ENCODE data around the gene KIDINS220.

The KIDINS220 gene

DNA sequence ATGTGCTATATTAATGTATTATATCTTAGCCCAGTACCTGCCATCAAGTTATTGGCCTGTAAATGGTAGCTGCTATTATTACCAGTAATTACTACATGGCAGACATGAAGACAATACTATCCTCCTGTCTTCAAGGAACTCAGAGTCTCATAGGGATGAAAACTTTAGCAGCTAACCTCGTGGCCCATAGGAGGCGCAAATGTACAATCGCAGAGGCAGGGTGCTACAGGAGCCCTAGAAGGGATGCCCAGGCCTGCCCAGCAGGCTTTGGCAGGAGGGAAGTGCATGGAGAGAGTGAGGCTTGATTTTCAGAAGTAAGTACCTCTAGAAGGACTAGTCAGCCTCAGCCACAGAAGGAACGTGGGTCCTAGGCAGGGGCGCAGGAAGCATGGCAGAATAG lies 44.7 kb upstream of the KIDINS220 start:
- Histone ChIP-seq H3K36me3 (peaks cover 18% of the 10 kb centered on the region), H3K27me3 (ENCODE audit: insufficient read depth, low read depth, severe bottlenecking) (no peaks in the 10 kb centered on the region), H3K27ac (no peak overlapping the region), H3K4me3 (ENCODE audit: low read depth, low read length) (no peak overlapping the region), H3K9me3 (ENCODE audit: severe bottlenecking) (no peaks in the 10 kb centered on the region)
- DNase-seq, result peak; percentile 32
- TF ChIP-seq, protein P1, sequence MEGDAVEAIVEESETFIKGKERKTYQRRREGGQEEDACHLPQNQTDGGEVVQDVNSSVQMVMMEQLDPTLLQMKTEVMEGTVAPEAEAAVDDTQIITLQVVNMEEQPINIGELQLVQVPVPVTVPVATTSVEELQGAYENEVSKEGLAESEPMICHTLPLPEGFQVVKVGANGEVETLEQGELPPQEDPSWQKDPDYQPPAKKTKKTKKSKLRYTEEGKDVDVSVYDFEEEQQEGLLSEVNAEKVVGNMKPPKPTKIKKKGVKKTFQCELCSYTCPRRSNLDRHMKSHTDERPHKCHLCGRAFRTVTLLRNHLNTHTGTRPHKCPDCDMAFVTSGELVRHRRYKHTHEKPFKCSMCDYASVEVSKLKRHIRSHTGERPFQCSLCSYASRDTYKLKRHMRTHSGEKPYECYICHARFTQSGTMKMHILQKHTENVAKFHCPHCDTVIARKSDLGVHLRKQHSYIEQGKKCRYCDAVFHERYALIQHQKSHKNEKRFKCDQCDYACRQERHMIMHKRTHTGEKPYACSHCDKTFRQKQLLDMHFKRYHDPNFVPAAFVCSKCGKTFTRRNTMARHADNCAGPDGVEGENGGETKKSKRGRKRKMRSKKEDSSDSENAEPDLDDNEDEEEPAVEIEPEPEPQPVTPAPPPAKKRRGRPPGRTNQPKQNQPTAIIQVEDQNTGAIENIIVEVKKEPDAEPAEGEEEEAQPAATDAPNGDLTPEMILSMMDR (IDR thresholded peaks at IDR 0.05; ENCODE audit: low read depth, low read length), result peak; percentile 48; the same call in 1 of the 2 replicates

DNA sequence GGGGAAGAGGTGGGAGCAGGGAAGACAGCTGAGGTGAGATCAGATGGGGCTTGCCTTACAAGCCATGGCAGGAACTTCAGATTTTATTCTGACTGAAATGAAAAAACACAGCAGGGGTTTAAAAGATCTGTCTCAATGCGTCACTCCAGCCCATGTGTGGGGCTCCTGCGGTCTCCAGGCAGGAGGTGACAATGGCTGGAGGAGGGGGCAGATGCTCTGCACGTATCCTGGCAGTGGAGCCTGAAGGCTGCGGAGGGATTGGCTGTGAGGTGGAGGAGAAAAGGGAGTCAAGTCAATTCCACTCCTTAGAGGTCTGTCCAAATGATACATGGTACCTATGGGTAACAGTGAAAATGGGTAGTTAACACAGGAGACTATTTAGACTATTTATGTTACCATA lies 40.5 kb upstream of the KIDINS220 start:
- Histone ChIP-seq H3K27ac (no peak overlapping the region), H3K36me3 (peaks cover 27% of the 10 kb centered on the region), H3K4me3 (ENCODE audit: low read depth, low read length) (no peak overlapping the region), H3K27me3 (ENCODE audit: insufficient read depth, low read depth, severe bottlenecking) (no peaks in the 10 kb centered on the region), H3K9me3 (ENCODE audit: severe bottlenecking) (no peaks in the 10 kb centered on the region)
- TF ChIP-seq, protein P1 (IDR thresholded peaks at IDR 0.05; ENCODE audit: low read depth, low read length), result no peak
- no peak for DNase-seq

DNA sequence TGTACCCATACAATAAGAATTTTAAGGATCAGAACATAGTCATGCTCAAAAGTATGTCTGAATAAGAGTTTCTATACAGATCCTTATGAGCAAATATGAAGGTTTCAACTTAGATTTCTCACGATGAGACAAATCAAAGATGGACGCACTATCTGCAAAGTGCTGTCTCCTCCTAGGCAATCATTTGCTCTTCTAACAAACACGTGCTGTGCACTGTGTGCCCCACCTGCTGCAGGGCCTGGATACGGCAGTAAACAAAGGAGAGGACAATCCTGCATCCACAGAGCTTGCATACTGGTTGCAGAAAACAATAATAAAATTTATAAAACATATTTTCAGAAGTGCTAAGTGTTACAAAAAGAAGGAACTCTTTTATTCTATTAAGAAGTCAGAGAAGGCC lies 39.9 kb upstream of the KIDINS220 start:
- H3K27me3 ChIP-seq (ENCODE audit: insufficient read depth, low read depth, severe bottlenecking), result no peaks in the 10 kb centered on the region
- H3K4me3 ChIP-seq (ENCODE audit: low read depth, low read length), result no peak overlapping the region
- DNase-seq, result no peak
- peaks cover 27% of the 10 kb centered on the region for H3K36me3 ChIP-seq
- H3K9me3 ChIP-seq (ENCODE audit: severe bottlenecking), result no peaks in the 10 kb centered on the region
- TF ChIP-seq, protein P1 (IDR thresholded peaks at IDR 0.05; ENCODE audit: low read depth, low read length), result no peak
- H3K27ac ChIP-seq, result no peak overlapping the region

DNA sequence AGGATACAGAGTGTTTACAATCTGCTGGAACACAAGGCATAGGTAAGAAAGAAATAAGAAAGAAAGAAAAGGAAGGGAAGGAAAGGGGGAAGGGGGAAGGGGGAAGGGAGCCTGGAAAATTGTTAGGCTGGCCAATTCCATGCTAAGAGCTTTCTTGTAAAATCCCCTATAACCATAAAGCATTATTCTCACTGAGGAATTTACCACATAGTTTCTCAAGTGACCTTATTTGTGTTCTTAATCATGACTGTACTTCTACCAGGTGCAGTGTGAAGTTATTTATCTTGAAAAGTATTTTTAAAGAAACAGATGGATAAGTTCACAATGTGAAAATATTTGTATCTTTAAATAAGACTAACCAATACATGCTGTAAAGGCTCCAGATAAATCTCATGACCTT lies 39.2 kb upstream of the KIDINS220 start:
- Histone ChIP-seq H3K27ac (no peak overlapping the region), H3K36me3 (peaks cover 21% of the 10 kb centered on the region), H3K27me3 (ENCODE audit: insufficient read depth, low read depth, severe bottlenecking) (no peaks in the 10 kb centered on the region), H3K9me3 (ENCODE audit: severe bottlenecking) (no peaks in the 10 kb centered on the region), H3K4me3 (ENCODE audit: low read depth, low read length) (no peak overlapping the region)
- DNase-seq, result no peak
- TF ChIP-seq, protein P1 (IDR thresholded peaks at IDR 0.05; ENCODE audit: low read depth, low read length), result no peak

DNA sequence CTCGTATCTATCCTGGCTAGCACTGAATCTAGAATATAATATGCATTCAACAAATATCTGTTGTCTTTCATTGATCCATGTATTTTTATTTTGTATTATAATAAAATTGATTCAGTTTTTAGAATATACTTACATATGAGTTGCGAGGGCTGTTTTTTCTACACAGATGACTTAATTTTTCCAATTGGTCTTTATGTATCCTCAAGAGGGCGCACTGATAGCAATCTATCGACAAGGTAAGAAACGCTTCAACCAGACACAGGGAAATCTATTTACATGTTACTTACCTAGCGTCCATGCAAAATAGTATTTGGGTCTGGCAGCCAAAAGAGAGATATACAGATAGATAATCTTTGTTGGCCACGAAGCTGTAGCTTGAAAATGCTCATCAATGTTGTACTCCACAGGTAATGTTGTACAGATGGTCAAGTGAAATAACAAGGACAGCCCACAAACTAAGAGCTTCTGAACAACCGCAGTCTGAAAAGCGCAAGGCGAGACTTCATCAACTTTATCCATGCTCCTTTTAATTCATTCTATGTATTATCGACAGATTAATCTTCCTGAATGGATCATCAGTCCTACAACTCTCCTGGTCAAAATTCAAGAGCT lies 35.5 kb upstream of the KIDINS220 start:
- Histone ChIP-seq H3K36me3 (peaks cover 18% of the 10 kb centered on the region), H3K27ac (no peak overlapping the region), H3K9me3 (ENCODE audit: severe bottlenecking) (no peaks in the 10 kb centered on the region), H3K4me3 (ENCODE audit: low read depth, low read length) (no peak overlapping the region), H3K27me3 (ENCODE audit: insufficient read depth, low read depth, severe bottlenecking) (no peaks in the 10 kb centered on the region)
- no peak for DNase-seq
- TF ChIP-seq, protein P1 (IDR thresholded peaks at IDR 0.05; ENCODE audit: low read depth, low read length), result peak; percentile 39; the same call in 1 of the 2 replicates

DNA sequence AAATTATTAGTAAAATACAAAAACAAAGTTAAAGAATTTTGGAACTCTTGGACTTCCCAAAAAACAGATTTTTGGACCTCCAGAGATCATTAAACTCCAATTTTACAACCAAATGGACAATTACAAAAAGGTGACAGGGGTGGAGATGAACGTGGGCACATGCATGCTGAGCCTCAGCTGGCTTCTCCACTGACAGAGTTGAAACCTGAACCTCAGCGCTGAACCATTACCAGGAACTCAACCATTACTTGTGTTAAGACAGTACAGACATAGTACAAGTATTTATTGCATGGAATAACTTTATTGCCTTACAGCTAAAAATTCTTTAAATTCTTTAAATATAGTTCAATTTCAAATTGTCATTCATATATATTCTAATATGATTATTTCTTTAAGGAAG lies 33.0 kb upstream of the KIDINS220 start:
- DNase-seq, result no peak
- H3K27ac ChIP-seq, result no peak overlapping the region
- peaks cover 8% of the 10 kb centered on the region for H3K36me3 ChIP-seq
- no peak overlapping the region for H3K4me3 ChIP-seq (ENCODE audit: low read depth, low read length)
- no peaks in the 10 kb centered on the region for H3K27me3 ChIP-seq (ENCODE audit: insufficient read depth, low read depth, severe bottlenecking)
- TF ChIP-seq, protein P1 (IDR thresholded peaks at IDR 0.05; ENCODE audit: low read depth, low read length), result no peak
- H3K9me3 ChIP-seq (ENCODE audit: severe bottlenecking), result no peaks in the 10 kb centered on the region
